Stimulated activated CD8-positive, alpha-beta memory T cell treated with anti-CD3 and anti-CD28 coated beads, Interleukin-12 subunit alpha, Interleukin-12 subunit beta, amount 100 ng/mL, for 4 hours (primary cell): ENCODE results near the gene DNAJA3.
A peak's percentile ranks its signal among the peaks of the same experiment; 100 is the strongest.

Experiments used
- DNase-seq: peaks from one replicate; pipeline ENCODE4 v3.0.0-alpha.2; 2020; ENCODE audit warnings: low read depth

DNAJA3 gene

DNA sequence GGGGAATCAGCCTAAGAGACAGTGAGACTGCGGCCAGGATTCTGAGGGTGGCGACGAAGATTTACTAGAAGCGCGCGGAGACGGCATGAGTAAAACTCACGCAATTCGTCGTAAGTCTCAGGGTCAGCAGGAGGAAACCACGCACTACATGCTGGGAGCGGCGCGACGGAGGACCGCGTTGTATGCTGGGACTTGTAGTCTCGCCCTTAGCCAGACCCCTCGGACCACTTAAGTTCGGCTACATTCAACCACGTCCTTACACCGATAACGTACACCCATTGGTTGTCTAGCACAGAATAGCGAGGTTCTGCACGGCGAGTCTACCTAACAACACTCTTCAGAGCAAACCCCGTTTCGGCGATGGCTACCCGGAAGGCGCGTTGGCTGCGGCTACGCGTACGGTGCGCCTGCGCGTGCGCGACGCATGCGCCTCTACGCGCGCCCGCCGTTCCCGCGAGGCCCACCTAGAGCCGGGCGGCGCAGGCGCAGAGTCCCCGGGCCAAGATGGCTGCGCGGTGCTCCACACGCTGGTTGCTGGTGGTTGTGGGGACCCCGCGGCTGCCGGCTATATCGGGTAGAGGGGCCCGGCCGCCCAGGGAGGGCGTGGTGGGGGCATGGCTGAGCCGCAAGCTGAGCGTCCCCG, at the start of gene DNAJA3:
TSS of gene DNAJA3 (plus strand) at position 491 of the 643 bp plus-strand sequence. CDS start at position 505, 14 bp downstream.
- DNase-seq = peak; percentile 91

DNA sequence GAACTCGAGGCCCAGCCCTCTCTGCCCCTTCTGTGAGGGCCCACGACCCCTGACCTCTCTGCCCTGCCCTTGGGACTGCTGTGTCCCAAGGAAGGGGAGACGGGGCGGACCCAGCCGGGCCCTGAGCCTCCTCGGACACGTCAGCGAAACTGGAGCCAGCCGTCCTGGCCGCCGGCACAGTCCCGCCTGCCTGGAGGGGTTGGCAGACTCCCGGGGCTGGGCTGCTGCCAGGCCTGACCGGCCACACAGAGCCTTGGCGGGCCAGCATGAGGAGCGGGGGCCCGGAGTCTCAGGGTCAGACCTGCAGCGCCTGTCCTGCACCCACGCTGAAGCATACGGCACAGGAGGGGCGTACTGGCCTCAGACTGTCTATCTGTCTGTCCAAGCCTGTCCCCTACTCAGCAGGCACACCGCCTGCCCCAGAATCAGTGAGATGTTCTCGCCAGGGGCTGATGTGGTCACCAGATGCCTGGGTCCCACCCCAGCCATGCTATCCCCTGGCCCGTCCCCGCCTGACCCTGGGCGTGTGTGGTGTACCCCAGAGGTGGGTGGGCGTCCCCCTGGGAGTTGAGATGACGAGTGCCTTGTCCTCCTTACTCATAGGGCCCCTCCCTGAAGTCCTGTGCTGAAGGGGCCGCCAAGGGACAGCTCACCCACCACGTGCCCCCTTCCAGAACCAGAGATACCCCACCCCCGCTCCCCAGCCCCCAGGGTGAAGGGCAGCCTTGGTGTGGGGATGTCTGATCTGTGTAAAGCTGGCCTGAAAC, 49.4 kb upstream of the DNAJA3 start:
- DNase-seq = no peak

DNA sequence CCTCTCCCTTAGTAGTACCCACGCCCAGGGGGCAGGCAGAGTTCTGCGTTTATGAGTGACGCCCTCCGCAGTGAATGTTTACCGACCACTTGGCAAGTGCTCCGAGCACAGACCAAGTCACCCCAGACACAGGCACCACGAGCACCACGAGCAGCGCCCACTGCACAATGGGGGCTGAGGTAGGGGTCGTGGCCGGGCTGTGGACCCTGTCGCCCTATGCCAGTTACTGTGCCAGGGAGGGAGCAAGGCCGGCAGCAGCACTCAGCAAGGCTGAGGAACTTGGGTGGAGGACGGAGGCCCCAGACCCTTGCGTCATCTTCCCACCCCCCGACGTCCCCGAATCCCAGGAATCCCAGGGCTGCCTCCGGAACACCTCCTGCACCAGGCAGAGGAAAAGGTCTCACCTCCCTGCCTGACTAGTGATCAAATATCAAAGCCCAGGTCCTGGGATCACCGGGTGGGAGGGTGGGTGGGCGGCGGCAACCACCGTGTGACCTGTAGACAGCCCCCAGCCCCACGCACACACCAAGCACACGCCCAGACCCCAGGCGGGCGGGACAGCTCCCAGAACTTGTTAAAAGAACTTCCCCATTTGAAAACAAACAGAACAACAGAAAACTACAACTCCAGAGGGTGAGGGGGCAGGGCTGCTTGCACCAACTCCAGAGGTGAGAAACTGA, 48.6 kb upstream of the DNAJA3 start:
- DNase-seq = no peak

DNA sequence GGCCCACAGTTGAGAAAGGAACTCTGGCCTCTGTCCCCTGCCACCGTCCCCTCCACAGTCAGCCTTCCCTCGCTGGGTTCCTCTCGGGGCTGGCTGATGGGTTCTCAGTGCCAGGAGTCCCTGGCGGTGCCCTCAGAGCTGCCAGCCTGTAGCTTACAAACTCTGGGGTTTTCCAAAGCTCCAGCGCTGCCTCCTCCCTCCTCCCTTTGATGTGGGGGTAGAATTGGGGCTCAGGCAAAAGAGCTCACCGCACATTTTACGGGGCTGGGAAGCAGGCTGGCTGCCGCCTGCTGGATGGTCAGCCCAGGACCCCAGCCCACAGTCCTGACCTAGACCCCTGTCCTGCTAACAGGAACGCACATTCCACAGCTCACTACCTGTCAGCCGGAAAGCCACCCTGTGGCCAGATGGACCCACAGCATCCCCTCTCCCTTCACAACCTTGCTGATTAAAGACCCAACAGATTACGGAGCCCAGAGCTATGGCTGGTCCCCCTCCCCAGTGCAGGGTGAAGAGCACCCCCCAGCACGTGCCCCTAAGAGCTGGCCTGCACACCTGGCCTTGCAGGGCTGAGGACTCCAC, 48.0 kb upstream of the DNAJA3 start:
- DNase-seq = no peak

DNA sequence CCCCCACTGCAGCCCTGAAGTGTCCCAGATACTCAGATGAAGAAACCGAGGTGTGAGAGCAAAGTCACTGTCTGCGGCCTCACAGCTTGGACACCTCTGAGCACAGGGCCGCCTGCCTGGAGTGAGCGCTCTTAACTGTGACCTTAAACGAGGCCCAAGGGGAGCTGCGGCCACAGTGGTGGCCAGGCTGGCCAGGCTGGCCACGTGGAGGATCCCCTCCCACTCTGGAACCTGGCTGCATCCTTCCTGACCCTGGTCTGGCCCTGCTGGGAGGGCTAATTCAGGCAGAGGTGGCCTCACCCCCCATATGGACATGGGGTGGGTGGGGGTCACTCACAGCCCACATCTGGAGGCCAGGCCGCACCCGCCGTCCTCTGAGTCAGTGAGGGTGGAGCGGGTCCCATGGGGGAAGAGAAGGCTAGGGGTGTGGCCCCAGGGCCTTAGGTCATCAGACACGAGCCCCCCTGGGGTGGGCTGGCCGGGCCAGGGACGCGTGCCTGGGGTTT, 47.5 kb upstream of the DNAJA3 start:
- no peak for DNase-seq

DNA sequence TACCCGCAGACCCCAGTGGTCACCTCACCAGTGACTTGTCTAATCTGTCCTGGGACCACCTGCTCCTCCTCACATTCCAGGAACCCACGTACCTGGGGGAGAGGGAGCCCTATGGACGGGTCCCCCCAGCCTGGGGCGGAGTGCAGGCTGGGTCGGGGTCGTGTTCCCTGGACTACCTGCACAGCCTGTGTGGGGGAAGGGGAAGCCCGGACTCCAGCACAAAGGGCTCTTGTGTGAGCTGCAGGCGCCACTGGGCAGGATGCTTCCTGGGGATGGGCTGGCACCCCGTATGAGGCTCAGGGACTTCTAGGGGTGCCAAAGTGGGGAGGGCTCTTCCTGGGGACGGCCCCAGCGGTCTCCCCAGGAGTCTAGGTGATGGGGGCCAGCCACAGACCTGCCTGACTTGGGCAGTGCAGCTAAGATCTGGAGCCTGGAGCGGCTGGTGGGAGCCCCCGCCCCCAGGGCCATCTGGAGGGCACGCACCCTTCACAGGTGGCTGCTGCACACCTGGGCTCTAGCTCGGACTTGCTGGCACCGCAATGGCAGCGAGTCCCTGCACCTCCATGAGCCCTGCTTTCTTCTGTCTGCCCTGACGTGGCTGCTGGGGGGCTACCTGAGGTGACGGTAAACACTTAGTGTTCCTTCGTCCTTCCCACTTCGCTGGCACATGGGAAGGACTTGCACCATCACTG, 46.5 kb upstream of the DNAJA3 start:
- DNase-seq = no peak

DNA sequence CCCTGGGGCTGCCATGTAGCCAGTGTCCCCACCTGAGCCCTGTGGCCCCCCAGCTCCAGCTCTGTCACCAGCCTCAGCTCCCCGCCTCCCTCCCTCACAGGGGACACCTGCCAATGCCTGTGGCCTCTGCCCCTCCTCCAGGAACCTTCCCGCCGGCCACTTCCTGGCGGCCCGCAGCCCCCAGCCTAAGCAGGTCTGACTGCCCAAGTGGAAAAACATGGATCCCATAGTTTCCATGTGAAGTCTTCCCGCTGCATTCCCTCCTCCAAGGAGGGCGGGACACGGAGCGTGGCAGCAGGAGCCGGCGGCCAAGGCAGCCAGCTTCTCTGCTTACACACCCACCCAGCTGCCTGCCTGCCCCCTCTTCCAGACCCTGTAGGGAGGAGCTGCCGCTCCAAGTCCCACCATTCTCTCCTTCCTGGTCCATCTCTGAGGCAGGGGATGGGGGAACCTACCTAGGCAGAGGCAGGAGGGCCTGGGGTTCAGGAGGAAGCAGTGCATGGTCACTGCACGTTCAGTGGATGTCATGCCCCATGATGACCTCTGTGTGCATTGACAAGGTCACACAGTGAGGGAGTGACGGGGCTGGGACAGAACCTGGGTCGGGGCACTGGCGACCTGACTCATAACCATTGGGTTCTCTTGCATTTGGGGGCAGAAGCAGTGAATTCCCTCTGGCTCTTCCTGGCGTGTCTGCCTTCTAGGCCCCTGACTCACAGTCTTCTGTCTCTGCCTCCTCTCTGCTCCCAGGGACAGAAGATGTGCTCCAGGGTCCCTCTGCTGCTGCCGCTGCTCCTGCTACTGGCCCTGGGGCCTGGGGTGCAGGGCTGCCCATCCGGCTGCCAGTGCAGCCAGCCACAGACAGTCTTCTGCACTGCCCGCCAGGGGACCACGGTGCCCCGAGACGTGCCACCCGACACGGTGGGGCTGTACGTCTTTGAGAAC, 45.3 kb upstream of the DNAJA3 start:
- DNase-seq = no peak

DNA sequence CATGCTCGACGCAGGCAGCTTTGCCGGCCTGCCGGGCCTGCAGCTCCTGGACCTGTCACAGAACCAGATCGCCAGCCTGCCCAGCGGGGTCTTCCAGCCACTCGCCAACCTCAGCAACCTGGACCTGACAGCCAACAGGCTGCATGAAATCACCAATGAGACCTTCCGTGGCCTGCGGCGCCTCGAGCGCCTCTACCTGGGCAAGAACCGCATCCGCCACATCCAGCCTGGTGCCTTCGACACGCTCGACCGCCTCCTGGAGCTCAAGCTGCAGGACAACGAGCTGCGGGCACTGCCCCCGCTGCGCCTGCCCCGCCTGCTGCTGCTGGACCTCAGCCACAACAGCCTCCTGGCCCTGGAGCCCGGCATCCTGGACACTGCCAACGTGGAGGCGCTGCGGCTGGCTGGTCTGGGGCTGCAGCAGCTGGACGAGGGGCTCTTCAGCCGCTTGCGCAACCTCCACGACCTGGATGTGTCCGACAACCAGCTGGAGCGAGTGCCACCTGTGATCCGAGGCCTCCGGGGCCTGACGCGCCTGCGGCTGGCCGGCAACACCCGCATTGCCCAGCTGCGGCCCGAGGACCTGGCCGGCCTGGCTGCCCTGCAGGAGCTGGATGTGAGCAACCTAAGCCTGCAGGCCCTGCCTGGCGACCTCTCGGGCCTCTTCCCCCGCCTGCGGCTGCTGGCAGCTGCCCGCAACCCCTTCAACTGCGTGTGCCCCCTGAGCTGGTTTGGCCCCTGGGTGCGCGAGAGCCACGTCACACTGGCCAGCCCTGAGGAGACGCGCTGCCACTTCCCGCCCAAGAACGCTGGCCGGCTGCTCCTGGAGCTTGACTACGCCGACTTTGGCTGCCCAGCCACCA, 44.4 kb upstream of the DNAJA3 start:
- no peak for DNase-seq

DNA sequence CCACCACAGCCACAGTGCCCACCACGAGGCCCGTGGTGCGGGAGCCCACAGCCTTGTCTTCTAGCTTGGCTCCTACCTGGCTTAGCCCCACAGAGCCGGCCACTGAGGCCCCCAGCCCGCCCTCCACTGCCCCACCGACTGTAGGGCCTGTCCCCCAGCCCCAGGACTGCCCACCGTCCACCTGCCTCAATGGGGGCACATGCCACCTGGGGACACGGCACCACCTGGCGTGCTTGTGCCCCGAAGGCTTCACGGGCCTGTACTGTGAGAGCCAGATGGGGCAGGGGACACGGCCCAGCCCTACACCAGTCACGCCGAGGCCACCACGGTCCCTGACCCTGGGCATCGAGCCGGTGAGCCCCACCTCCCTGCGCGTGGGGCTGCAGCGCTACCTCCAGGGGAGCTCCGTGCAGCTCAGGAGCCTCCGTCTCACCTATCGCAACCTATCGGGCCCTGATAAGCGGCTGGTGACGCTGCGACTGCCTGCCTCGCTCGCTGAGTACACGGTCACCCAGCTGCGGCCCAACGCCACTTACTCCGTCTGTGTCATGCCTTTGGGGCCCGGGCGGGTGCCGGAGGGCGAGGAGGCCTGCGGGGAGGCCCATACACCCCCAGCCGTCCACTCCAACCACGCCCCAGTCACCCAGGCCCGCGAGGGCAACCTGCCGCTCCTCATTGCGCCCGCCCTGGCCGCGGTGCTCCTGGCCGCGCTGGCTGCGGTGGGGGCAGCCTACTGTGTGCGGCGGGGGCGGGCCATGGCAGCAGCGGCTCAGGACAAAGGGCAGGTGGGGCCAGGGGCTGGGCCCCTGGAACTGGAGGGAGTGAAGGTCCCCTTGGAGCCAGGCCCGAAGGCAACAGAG, 43.5 kb upstream of the DNAJA3 start:
- DNase-seq = no peak

DNA sequence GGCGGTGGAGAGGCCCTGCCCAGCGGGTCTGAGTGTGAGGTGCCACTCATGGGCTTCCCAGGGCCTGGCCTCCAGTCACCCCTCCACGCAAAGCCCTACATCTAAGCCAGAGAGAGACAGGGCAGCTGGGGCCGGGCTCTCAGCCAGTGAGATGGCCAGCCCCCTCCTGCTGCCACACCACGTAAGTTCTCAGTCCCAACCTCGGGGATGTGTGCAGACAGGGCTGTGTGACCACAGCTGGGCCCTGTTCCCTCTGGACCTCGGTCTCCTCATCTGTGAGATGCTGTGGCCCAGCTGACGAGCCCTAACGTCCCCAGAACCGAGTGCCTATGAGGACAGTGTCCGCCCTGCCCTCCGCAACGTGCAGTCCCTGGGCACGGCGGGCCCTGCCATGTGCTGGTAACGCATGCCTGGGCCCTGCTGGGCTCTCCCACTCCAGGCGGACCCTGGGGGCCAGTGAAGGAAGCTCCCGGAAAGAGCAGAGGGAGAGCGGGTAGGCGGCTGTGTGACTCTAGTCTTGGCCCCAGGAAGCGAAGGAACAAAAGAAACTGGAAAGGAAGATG, 42.8 kb upstream of the DNAJA3 start:
- no peak for DNase-seq

DNA sequence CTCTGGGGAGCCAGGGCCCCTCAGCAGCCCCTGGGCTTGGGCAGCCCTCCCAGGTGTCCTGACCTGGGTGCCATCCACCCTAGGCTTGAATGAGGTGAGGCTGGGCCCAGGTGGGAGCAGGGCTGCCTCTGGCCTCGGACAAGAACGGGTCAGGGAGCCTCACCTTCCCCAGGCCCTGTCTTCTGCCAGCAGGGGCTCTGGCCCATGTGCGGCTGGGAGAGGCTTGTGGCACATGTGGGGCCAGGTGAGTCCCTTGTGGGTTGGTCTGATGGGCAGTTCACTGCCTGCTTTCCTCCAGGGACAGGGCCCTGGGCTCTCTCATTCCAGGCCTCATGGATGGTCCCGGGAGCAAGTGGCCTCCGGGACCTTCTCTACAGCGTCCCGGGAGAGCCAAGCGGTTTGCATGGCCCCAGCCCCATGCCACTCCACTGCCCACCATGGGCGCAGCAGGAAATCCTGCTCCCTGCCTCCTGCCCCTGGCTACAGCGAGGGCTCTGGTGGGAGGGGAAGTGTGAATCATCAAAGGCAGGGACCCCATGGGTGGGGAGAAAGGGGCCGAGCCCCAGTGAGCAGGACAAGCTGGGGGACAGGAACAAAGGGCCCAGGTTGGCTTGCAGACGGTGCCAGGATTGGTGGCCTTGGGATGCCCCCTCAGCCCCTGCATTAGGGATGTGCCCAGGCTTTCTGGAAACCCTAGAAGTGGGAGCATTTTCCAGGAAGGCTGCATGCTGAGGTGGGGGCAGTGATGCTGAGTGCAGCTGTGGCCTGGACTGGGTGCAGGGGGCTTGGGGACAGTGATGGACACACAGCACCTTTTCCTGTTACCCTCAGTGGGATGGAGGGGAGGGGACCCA, 41.9 kb upstream of the DNAJA3 start:
- no peak for DNase-seq

DNA sequence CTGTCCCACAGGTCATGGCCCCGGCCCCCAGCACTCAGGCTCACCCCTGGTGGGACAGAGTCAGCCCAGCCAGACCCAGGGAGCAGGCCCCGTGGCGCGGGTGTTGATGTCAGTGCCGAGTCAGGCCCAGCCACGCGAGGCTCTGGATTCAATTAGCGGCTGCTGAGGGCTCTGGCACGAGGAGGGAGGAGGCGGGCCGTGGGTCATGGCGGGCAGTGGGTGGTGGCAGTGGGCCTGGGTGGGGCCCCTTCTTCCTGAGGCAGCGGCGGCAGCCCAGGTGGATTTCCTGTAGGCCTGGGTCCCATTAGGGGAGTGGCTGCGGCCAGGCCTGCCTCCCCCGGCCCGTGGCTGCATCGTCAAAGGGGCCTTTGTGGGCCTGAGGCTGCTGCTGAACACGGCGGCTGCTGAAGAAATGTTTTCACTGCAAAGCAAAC, 41.1 kb upstream of the DNAJA3 start:
- no peak for DNase-seq

DNA sequence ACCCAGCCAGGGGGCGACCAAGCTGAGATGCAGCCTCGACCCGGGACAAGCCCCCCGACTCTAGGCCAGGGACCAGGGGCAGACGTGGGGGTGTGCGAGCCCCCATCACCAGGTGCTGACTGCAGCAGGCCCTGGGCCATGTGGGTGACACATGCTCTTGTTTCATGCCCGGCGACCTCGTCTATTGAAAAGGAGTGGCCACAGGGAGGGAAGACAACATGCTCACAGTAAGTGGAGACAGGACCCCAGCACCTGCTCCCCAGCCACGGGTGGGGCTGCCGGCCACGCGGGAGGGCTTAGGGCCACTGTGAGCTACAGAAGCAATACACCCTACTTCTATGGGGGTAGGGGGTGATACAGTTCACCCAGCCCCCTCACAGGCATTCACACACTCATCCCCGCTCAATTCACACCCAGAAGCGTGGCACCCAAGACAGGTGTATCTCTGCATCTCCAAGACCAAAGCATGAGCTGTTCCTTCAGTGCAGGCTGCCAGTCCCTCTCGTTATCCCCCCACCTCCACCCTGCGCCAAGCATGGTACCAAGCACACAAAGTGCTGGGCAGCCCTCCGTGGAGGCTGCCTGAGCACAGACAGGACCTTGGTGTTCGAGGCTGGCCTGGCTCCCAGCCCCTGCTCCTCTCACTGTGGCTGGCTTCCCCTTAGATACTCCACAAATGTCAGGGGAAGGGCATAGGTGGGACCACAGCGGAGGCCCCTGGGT, 40.4 kb upstream of the DNAJA3 start:
- DNase-seq = no peak

DNA sequence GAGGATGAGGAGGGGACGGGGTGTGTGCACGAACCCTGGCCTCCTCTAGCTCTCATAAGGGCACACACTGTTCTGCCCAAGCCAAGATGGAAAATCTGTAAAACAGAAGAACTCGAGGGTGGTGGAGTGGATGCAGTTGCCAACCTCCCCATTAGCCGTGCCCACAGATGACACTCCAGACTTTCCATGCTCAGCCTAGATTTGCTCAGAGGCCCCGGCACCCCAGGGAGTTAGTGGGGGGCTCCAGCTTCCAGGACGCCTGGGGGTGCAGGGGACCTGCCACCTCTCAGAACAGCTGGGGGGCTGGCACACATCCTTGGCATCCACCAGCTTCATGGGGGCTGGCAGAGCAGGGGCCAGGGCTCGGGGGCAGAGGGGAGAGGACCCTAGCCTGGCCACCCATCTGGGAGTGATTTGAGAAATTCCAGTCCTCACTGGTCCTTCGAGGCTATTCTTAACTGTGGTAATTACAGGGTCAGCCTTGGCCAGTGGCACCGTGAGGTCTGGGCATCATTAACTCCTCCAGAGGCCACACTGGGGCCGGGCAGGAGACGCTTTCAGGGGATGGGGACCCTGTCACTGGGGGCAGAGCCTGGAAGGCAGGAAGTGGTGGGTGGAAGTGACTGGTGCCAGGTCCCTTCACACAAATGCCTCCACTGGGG, 39.7 kb upstream of the DNAJA3 start:
- no peak for DNase-seq

DNA sequence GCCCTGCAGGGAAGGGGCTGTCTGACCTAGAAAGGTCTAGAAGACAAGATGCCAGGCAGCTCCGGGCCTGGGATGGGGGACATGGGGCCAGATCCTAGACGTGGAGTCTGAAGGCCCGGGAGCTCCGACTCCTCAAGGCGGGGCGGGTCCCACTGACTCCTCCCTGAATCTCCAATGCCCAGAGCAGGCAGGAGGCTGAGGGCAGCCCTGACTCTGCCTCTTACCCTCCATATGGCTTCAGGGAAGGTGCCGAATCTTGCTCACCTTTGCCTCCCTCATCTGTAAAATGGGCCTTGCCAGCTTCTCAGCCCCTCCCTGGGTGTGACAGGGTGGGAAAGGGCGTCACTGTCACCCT, 39.2 kb upstream of the DNAJA3 start:
- no peak for DNase-seq

DNA sequence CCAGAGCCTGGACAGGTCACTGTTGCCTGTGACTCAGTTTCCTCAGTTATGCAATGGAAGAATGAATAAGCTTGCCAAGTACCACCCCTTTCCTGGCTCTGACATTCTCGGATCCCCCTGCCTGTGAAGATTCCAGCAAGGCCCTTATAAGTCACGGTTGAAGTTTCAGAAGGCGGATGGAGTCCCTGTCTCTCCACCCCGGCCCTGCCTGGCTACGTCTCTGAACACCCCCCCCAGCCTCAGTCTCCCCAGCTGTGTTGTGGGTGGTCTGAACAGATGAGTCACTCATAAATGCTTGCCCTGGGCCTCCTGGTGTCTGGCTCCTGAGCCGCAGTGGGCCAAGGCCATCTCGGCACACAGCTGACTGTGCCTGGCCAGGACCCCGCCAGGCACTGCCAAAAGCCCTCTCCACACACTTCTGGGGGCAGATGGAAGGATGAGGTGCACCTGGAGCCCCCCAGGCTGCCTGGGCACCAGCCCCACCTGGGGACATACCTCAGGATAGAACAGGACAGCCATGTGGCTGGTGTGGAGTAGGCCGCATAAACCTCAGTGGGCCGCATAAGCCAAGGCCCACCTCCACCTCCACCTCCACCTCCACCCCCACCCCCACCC, 38.6 kb upstream of the DNAJA3 start:
- no peak for DNase-seq
